Vagina (tissue), 2 donors: ENCODE results near the gene TAPBPL. TPM values are rescaled to one million over a fixed set of nuclear protein-coding genes. Genes with fewer than 3 reads are reported as not detected.
A peak's percentile ranks its signal among the peaks of the same experiment; 100 is the strongest.

Experiments used
- DNase-seq, 2 donors: peaks; one replicate each; pipeline ENCODE4 v3.0.0-alpha.2; 2017; ENCODE audit errors: extremely low spot score in 2 of 2
- H3K27ac ChIP-seq: fragments of 200-600 bp; sonication (generic); one replicate; pipeline ENCODE4 v1.5.1; 2019
- H3K27me3 ChIP-seq: fragments of 200-600 bp; sonication (generic); one replicate; pipeline ENCODE4 v1.5.1; 2019
- H3K36me3 ChIP-seq, 2 donors: fragments of 200-600 bp; sonication (generic); one replicate each; pipeline ENCODE4 v1.5.1; 2017 to 2019
- H3K4me1 ChIP-seq: fragments of 200-600 bp; sonication (generic); one replicate; pipeline ENCODE4 v1.5.1; 2019
- H3K4me3 ChIP-seq, 2 donors: fragments of 200-600 bp; sonication (generic); 1 replicate in 1 of 2; 2 replicates in 1 of 2; pipeline ENCODE4 v1.5.1; 2016 to 2019
- H3K9me3 ChIP-seq: fragments of 200-600 bp; sonication (generic); one replicate; pipeline ENCODE4 v1.5.1; 2019
- CTCF ChIP-seq, 3 experiments: fragments of 450-650 bp in 2 of 3; fragments of 200-600 bp in 1 of 3; sonication (generic) in 1 of 3; IDR thresholded peaks; one replicate each; pipeline ENCODE4 v1.5.1; 2017 to 2019; ENCODE audit warnings: antibody characterized with exemption in 3 of 3, mild to moderate bottlenecking in 2 of 3, moderate library complexity in 2 of 3
- POLR2A ChIP-seq, 2 donors: fragments of 450-650 bp; IDR thresholded peaks; one replicate each; pipeline ENCODE4 v1.6.1; 2017; ENCODE audit warnings: antibody characterized with exemption in 2 of 2, mild to moderate bottlenecking in 2 of 2, moderate library complexity in 2 of 2
- POLR2AphosphoS5 ChIP-seq, 2 donors: sonication (generic); formaldehyde crosslinking; IDR thresholded peaks; one replicate each; pipeline ENCODE4 v1.9.0; 2017; ENCODE audit warnings: antibody characterized with exemption in 2 of 2, mild to moderate bottlenecking in 2 of 2, low read depth in 1 of 2; ENCODE audit not compliant: insufficient read depth in 1 of 2
- intact Hi-C: fragments of 100-400 bp; cut with DNase I; formaldehyde crosslinking; loops from one replicate; pipeline ENCODE4 v1.15.1; 2023
- total RNA-seq: library from RNA; depleted of rRNA; stranded (reverse); fragments of >200 nt; gene quantifications from one replicate; pipeline ENCODE4 v1.2.3, GENCODE V29; 2016

Gene TAPBPL
- total RNA-seq, 1 donor from 2014 or later, result 21.1 TPM

GRCh38 chr12:6430124-6430989 lies 21.5 kb upstream of the TAPBPL start:
- TF ChIP-seq CTCF (IDR thresholded peaks at IDR 0.05) (peak in 1 of 3 experiments; percentile 13), POLR2AphosphoS5 (IDR thresholded peaks at IDR 0.05; ENCODE audit: insufficient read depth in 1 of 2, low read depth in 1 of 2) (peak; percentile 48 to 88), POLR2A (IDR thresholded peaks at IDR 0.05) (no peak)
- Histone ChIP-seq H3K36me3 (no peaks in the 10 kb centered on the region), H3K4me1 (peaks cover 16% of the 10 kb centered on the region), H3K27me3 (no peaks in the 10 kb centered on the region), H3K4me3 (peak overlapping the region; percentile 34 to 37), H3K9me3 (no peaks in the 10 kb centered on the region), H3K27ac (peak overlapping the region; percentile 89)
- DNase-seq, result peak in 1 of 2 donors; percentile 98
- intact Hi-C loops, result loop anchor here (2.0 kb wide), 1 partner anchor 20 kb away; no protein-coding TSS in a partner anchor

GRCh38 chr12:6432991-6433390 lies 18.9 kb upstream of the TAPBPL start:
- H3K36me3 ChIP-seq, result no peaks in the 10 kb centered on the region
- no peaks in the 10 kb centered on the region for H3K27me3 ChIP-seq
- no peak overlapping the region for H3K4me3 ChIP-seq
- no peak overlapping the region for H3K27ac ChIP-seq
- H3K9me3 ChIP-seq, result no peaks in the 10 kb centered on the region
- TF ChIP-seq POLR2AphosphoS5 (IDR thresholded peaks at IDR 0.05; ENCODE audit: insufficient read depth in 1 of 2, low read depth in 1 of 2) (no peak), POLR2A (IDR thresholded peaks at IDR 0.05) (no peak), CTCF (IDR thresholded peaks at IDR 0.05) (no peak)
- H3K4me1 ChIP-seq, result peaks cover 16% of the 10 kb centered on the region
- intact Hi-C loops, result no loop called here
- no peak for DNase-seq

GRCh38 chr12:6434205-6435140 lies 17.4 kb upstream of the TAPBPL start:
- H3K27ac ChIP-seq, result no peak overlapping the region
- TF ChIP-seq POLR2A (IDR thresholded peaks at IDR 0.05) (no peak), POLR2AphosphoS5 (IDR thresholded peaks at IDR 0.05; ENCODE audit: insufficient read depth in 1 of 2, low read depth in 1 of 2) (no peak), CTCF (IDR thresholded peaks at IDR 0.05) (no peak)
- H3K4me3 ChIP-seq, result no peak overlapping the region
- intact Hi-C loops, result no loop called here
- no peaks in the 10 kb centered on the region for H3K36me3 ChIP-seq
- H3K4me1 ChIP-seq, result peaks cover 16% of the 10 kb centered on the region
- DNase-seq, result no peak
- H3K27me3 ChIP-seq, result no peaks in the 10 kb centered on the region
- no peaks in the 10 kb centered on the region for H3K9me3 ChIP-seq

GRCh38 chr12:6435961-6436715 lies 15.7 kb upstream of the TAPBPL start:
- H3K9me3 ChIP-seq, result no peaks in the 10 kb centered on the region
- no peak for TF ChIP-seq CTCF (IDR thresholded peaks at IDR 0.05)
- intact Hi-C loops, result no loop called here
- no peaks in the 10 kb centered on the region for H3K27me3 ChIP-seq
- no peak overlapping the region for H3K4me3 ChIP-seq
- peaks cover 5% of the 10 kb centered on the region for H3K4me1 ChIP-seq
- H3K36me3 ChIP-seq, result no peaks in the 10 kb centered on the region
- no peak overlapping the region for H3K27ac ChIP-seq
- DNase-seq, result no peak
